Erythroblast (primary cell): ENCODE results near the gene PTTG2.

Experiments
- GATA1 ChIP-seq: IDR thresholded peaks from 2 replicates; pipeline ENCODE4 v1.6.1; 2011; ENCODE audit warnings: low read depth, mild to moderate bottlenecking, control low read depth, low read length, moderate library complexity
- POLR2A ChIP-seq: IDR thresholded peaks from 2 replicates; pipeline ENCODE4 v1.6.1; 2011; ENCODE audit warnings: mild to moderate bottlenecking, low read length

DNA sequence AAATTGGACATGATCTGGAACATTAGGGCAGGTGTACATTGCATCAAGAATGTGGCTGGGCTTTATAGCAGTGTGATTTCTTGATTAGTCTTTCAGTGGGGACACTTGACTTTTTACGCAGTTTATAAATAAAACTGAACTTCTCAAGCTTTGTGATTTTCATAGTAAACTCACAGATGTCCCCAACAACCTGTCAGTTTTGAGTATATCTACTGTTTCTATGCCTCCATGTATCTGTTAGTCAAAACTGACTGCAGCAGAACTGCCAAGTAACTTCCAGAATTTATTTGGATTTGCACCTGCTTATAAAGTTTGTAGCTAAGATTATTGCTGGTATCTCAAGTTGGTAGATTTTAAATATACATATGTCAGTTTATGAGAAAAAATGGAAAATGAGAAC lies 20.0 kb downstream of the PTTG2 start:
- TF ChIP-seq POLR2A, result no peak
- TF ChIP-seq GATA1, result no peak
